ENCODE measurements around the gene FNIP1.
"Not testable (repeated sequence)": the region's sequence is repeated elsewhere in the genome, so short reads cannot be mapped to it uniquely, and the experiment has no call there.

The FNIP1 gene

GRCh38 chr5:131682826-131683225 is 114.0 kb downstream of the FNIP1 start:
- DNase-seq = no peak

- no peak for DNase-seq
Observed at GRCh38 chr5:131682175-131682574, 114.6 kb downstream of the FNIP1 start.

- DNase-seq = no peak
Observed at GRCh38 chr5:131679911-131680310, 116.9 kb downstream of the FNIP1 start.

GRCh38 chr5:131678273-131678672 is 118.5 kb downstream of the FNIP1 start:
- not testable (repeated sequence) for DNase-seq

GRCh38 chr5:131677115-131677514 is 119.7 kb downstream of the FNIP1 start:
- DNase-seq = no peak

- DNase-seq = no peak
Observed at GRCh38 chr5:131672776-131673175, 124.0 kb downstream of the FNIP1 start.

- no peak for DNase-seq
Observed at GRCh38 chr5:131671994-131672655, 124.7 kb downstream of the FNIP1 start.

GRCh38 chr5:131671409-131671808 is 125.4 kb downstream of the FNIP1 start:
- no peak for DNase-seq

GRCh38 chr5:131664929-131665328 is 131.9 kb downstream of the FNIP1 start:
- no peak for DNase-seq

- DNase-seq = no peak
Observed at GRCh38 chr5:131661933-131662332, 134.9 kb downstream of the FNIP1 start.

- DNase-seq = no peak
Observed at GRCh38 chr5:131659841-131660240, 137.0 kb downstream of the FNIP1 start.

- DNase-seq = no peak
Observed at GRCh38 chr5:131659290-131659689, 137.5 kb downstream of the FNIP1 start.

GRCh38 chr5:131654776-131655175 is 142.0 kb downstream of the FNIP1 start:
- no peak for DNase-seq

- DNase-seq = no peak
Observed at GRCh38 chr5:131654309-131654708, 142.5 kb downstream of the FNIP1 start.

- no peak for DNase-seq
Observed at GRCh38 chr5:131649161-131649560, 147.7 kb downstream of the FNIP1 start.

GRCh38 chr5:131647048-131647769 is 149.6 kb downstream of the FNIP1 start:
- DNase-seq = no peak

GRCh38 chr5:131644822-131645221 is 152.0 kb downstream of the FNIP1 start:
- DNase-seq = no peak

- no peak for DNase-seq
Observed at GRCh38 chr5:131644370-131644769, 152.4 kb downstream of the FNIP1 start.

GRCh38 chr5:131641494-131641893 is 155.3 kb downstream of the FNIP1 start:
- DNase-seq = no peak

- no peak for DNase-seq
Observed at GRCh38 chr5:131640043-131640856, 156.6 kb downstream of the FNIP1 start.

GRCh38 chr5:131639148-131639547 is 157.7 kb downstream of the FNIP1 start:
- no peak for DNase-seq

GRCh38 chr5:131637694-131638093 is 159.1 kb downstream of the FNIP1 start:
- no peak for DNase-seq

- no peak for DNase-seq
Observed at GRCh38 chr5:131635684-131636572, 160.9 kb downstream of the FNIP1 start.

All from NCI-H2171 (cell line).